C4-2B (cell line): ENCODE measurements around the gene EGLN1.

ENCODE experiments used
- ZFX ChIP-seq: fragments of 450-650 bp; IDR thresholded peaks from 2 replicates; pipeline ENCODE4 v1.6.1; 2017
- TF ChIP-seq, protein P1 (sequence below): fragments of 450-650 bp; conservative IDR thresholded peaks from 2 replicates; pipeline ENCODE4 v1.5.1; 2017; ENCODE audit warnings: mild to moderate bottlenecking

- TF ChIP-seq, protein P1, sequence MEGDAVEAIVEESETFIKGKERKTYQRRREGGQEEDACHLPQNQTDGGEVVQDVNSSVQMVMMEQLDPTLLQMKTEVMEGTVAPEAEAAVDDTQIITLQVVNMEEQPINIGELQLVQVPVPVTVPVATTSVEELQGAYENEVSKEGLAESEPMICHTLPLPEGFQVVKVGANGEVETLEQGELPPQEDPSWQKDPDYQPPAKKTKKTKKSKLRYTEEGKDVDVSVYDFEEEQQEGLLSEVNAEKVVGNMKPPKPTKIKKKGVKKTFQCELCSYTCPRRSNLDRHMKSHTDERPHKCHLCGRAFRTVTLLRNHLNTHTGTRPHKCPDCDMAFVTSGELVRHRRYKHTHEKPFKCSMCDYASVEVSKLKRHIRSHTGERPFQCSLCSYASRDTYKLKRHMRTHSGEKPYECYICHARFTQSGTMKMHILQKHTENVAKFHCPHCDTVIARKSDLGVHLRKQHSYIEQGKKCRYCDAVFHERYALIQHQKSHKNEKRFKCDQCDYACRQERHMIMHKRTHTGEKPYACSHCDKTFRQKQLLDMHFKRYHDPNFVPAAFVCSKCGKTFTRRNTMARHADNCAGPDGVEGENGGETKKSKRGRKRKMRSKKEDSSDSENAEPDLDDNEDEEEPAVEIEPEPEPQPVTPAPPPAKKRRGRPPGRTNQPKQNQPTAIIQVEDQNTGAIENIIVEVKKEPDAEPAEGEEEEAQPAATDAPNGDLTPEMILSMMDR: no peak
- TF ChIP-seq ZFX: no peak
Observed at GRCh38 chr1:231467986-231468385, 45.9 kb upstream of the EGLN1 start.
